Measurements from ENCODE around the gene GOLPH3. TPM values are rescaled to one million over a fixed set of nuclear protein-coding genes. Genes with fewer than 3 reads are reported as not detected.

GOLPH3 gene
- total RNA-seq, 2 experiments from 2014 or later: 74.7 to 81.4 TPM

DNA sequence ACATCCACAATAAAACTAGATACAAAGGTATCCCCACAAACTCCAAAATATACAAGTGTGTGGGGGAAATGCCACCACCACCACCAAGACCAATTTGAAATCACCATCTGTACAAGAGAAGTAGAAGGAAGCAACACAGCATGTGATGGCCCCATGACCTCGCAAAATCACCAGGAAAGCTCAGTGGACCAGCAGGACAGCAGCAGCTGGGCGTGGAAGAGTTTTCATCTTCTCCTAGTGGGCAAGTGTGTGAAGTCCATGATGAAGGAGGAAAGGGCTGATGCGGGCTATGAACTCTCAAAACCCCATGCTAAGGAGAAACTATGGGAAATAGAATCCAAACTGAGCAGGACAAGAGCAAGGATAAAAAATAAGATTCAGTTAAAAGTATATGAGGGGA, 58.1 kb downstream of the GOLPH3 start:
- Mint-ChIP-seq H3K9me3 (ENCODE audit: low read depth) (no peaks in the 10 kb centered on the region), H3K36me3 (peaks cover 48% of the 10 kb centered on the region), H3K27me3 (no peaks in the 10 kb centered on the region), H3K27ac (no peak overlapping the region), H3K4me1 (peaks cover 12% of the 10 kb centered on the region), H3K4me3 (no peak overlapping the region)
- CTCF ChIA-PET: no interaction called here
- no peak for ATAC-seq
- DNase-seq: no peak

DNA sequence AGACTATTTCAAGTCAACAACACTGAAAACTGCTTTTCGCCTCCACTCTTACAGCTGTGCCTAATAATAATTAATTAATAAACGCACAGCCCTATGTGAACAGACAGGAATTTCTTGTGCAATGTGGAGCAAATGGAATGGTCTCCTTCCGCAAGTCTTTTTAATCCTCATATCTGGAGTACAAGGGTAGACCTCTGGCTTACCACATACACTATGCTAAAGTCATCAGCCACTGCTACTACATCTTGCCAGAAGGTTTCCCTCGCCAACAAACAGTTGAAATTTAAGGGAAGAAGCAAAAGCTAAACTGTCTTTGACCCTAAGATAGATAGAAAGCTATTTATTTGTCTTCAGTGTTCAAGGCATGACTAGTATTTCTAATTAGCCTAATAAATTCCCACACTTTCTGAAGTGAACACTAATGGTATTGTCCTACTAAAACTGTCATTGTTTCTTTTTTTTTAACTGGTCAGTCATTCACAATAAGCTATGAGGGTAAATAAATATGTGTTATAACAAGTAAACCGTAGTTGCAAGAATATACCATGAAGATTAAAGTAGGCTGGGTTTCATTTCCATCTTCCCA, 63.9 kb downstream of the GOLPH3 start:
- Mint-ChIP-seq H3K27ac (no peak overlapping the region), H3K4me1 (peaks cover 2% of the 10 kb centered on the region), H3K4me3 (no peak overlapping the region), H3K9me3 (ENCODE audit: low read depth) (no peaks in the 10 kb centered on the region), H3K27me3 (no peaks in the 10 kb centered on the region), H3K36me3 (peaks cover 37% of the 10 kb centered on the region)
- ATAC-seq: no peak
- CTCF ChIA-PET: no interaction called here
- no peak for DNase-seq

DNA sequence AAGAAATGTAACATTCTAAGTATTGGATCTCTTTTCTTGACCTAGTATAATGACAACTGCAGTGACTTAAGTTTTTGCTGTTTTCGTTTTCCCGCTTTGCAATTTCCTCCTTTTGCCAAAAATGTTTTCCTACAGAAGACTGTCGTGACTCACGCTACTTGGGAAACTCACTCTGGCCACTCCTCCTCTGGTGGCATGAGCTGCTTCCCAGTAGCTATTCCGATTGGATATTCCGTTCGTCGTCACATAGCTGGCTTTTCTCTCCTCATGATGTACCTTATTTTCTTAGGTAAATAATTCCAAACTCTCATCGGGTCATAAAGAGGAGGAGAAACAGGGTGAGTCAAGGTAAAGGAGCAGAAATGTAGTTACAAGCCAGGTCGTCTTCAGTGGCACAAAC, 64.9 kb downstream of the GOLPH3 start:
- H3K9me3 Mint-ChIP-seq (ENCODE audit: low read depth): no peaks in the 10 kb centered on the region
- H3K4me3 Mint-ChIP-seq: no peak overlapping the region
- no peaks in the 10 kb centered on the region for H3K27me3 Mint-ChIP-seq
- DNase-seq (no peak), ATAC-seq (no peak)
- H3K36me3 Mint-ChIP-seq: peaks cover 36% of the 10 kb centered on the region
- CTCF ChIA-PET: interaction anchor here (1.8 kb wide), 1 partner anchor 16 kb away, joined by 10 read pairs; no protein-coding TSS in a partner anchor
- no peak overlapping the region for H3K27ac Mint-ChIP-seq
- H3K4me1 Mint-ChIP-seq: peaks cover 2% of the 10 kb centered on the region

DNA sequence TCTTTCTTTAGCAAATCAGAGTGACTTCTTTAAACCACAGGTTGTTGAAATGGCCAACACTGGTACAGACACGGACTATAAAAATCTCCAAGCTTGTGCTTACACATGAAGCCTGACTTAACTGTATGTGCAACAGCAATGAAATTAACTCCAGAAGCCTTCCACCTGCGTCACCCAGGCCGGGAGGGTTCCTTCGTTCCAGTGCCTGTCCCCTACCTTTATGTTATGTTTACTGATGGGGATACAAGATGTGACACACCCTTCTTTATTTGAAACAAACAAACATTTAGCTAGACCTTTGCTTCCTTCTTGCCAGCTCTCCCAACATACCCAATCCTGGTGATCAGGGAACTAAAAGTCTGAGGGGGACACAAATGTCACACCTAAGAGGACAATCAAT, 66.0 kb downstream of the GOLPH3 start:
- no peak overlapping the region for H3K4me3 Mint-ChIP-seq
- H3K36me3 Mint-ChIP-seq: peaks cover 36% of the 10 kb centered on the region
- H3K9me3 Mint-ChIP-seq (ENCODE audit: low read depth): no peaks in the 10 kb centered on the region
- DNase-seq: no peak
- H3K27ac Mint-ChIP-seq: no peak overlapping the region
- CTCF ChIA-PET: interaction anchor here (1.0 to 1.8 kb wide), 3 partner anchors 9 to 221 kb away, joined by 3 to 10 read pairs (median 3); no protein-coding TSS in a partner anchor
- peaks cover 2% of the 10 kb centered on the region for H3K4me1 Mint-ChIP-seq
- no peak for ATAC-seq
- no peaks in the 10 kb centered on the region for H3K27me3 Mint-ChIP-seq

DNA sequence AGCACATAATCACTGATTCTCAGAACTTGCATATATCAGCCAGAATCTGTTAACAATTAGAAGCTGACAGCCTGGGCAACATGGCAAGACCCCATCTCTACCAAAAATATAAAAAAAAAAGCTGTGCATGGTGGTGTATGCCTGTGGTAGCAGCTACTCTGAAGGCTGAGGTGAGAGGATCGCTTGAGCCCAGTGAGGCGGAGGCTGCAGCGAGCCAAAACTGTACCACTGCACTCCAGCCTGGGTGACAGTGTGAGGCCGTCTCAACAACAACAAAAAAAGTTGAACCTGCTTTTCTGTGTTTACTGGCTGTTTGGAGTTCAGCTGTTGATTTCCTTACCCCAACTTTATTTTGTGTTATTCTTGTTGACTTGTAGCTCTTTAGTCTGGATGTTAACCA, 66.8 kb downstream of the GOLPH3 start:
- no peaks in the 10 kb centered on the region for H3K9me3 Mint-ChIP-seq (ENCODE audit: low read depth)
- DNase-seq (no peak), ATAC-seq (no peak)
- no peaks in the 10 kb centered on the region for H3K4me1 Mint-ChIP-seq
- H3K36me3 Mint-ChIP-seq: peaks cover 33% of the 10 kb centered on the region
- CTCF ChIA-PET: interaction anchor here (1.3 kb wide), 1 partner anchor 10 kb away, joined by 3 read pairs; no protein-coding TSS in a partner anchor
- no peaks in the 10 kb centered on the region for H3K27me3 Mint-ChIP-seq
- H3K4me3 Mint-ChIP-seq: no peak overlapping the region
- no peak overlapping the region for H3K27ac Mint-ChIP-seq

DNA sequence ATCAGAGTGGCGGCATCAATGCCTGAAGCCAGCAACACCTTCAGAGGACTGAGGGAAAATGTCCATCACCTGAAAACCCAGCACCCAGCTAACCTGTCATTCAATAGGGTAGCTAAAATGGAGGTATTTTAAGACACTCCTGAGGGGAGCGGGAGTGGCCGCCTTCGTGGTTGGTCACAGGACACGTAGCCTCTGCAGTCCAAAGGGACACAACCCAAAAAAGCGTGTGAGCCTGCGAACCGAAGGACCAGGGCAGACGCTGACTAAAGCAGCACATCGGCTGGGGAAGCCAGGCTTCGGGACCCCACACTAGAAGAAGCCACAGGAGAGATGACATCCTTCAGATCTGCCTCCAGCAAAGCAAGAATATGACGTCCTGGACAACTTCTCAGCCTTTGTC, 70.6 kb downstream of the GOLPH3 start:
- DNase-seq (no peak), ATAC-seq (no peak)
- H3K27ac Mint-ChIP-seq: no peak overlapping the region
- H3K9me3 Mint-ChIP-seq (ENCODE audit: low read depth): no peaks in the 10 kb centered on the region
- H3K4me1 Mint-ChIP-seq: no peaks in the 10 kb centered on the region
- CTCF ChIA-PET: no interaction called here
- peaks cover 17% of the 10 kb centered on the region for H3K36me3 Mint-ChIP-seq
- H3K4me3 Mint-ChIP-seq: no peak overlapping the region
- H3K27me3 Mint-ChIP-seq: no peaks in the 10 kb centered on the region

DNA sequence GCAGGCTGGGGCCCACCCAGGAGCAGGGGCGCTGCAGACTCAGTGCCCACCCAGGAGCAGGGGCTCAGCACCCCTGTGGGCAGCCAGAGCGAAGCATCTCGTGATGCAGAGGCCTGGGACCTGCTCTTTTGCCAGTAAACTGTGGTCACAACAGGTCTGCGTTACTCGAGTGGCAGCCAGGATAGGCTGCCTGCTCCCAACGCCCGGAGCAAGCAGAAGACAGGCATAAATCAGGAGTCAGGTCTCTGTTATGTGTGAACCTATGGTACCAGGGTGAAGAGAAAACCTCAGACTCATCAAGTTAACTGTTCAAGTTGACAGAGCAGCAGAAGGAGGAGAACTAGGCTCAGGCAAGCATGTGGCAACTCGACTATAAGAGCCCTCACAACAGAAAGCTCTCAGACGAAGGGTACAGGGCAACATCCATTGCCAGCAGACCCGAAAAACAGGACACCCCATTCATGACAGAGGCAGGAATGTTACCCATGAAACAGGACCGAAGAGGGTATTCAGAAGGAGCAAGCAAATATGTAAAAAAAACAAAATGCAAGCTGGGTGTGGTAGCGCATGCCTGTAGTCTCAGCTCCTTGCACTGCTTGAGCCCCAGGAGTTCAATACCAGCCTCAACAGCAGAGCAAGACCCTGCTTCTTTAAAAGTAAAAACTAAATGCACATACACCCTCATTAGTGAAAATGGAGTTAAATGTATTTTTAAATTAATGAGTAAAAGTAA, 71.7 kb downstream of the GOLPH3 start:
- Mint-ChIP-seq H3K27me3 (no peaks in the 10 kb centered on the region), H3K4me3 (no peak overlapping the region), H3K36me3 (peaks cover 11% of the 10 kb centered on the region), H3K4me1 (no peaks in the 10 kb centered on the region), H3K27ac (no peak overlapping the region), H3K9me3 (ENCODE audit: low read depth) (no peaks in the 10 kb centered on the region)
- CTCF ChIA-PET: no interaction called here
- no peak for ATAC-seq
- no peak for DNase-seq

DNA sequence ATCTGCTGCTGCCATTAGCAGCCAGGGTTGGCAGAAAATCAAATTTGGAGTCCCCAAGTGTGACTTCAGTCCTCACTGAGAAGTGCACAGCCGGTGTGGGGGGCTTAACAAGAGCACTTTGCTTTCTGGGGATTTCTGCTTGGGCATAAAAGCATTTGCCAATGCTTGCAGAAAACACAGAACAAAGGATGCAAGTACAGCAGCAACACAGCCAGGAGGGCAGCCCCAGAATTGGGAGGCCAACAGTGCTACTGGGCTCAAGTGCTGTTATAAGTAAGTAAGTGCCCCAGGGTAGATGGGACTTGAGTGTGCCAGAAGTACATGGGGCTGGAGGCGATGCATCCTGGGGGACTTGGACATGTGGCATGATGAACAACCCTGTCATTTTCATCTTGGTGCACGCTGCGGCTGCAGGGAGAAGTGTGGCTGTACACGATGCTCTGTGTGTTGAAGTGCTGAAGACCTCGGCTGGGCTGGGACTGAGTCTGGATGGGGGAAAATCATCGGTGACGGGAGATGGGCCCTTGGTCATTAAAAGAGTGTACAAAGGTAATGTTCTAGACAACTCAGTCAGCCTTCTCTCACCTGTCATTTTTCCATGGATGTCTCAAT, 73.3 kb downstream of the GOLPH3 start:
- H3K36me3 Mint-ChIP-seq: peaks cover 10% of the 10 kb centered on the region

DNA sequence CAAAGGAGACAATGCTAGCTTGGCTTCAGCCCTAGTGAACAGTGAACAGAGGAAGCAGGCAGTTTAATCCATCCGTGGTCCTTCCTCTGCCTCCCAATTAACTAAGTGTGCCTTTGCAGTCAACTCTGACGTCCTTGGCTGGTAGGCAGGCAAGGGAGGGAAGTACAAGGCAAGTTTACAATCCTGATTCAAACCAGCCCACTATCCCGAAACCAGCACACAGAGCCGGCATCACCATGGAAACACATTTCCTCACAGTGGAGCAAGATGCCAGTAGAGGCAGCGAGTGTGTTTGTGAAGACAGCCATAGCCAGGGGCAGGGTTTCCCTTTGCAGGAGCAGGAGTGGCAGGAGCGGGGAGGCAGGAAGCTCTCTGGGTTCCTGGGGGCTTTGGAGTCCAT, 73.9 kb downstream of the GOLPH3 start:
- H3K36me3 Mint-ChIP-seq: peaks cover 10% of the 10 kb centered on the region
- no peak overlapping the region for H3K4me3 Mint-ChIP-seq
- H3K4me1 Mint-ChIP-seq: no peaks in the 10 kb centered on the region
- DNase-seq: no peak
- CTCF ChIA-PET: no interaction called here
- H3K9me3 Mint-ChIP-seq (ENCODE audit: low read depth): no peaks in the 10 kb centered on the region
- no peak for ATAC-seq
- H3K27me3 Mint-ChIP-seq: no peaks in the 10 kb centered on the region
- H3K27ac Mint-ChIP-seq: no peak overlapping the region

More for the DNA sequence above, 73.3 kb downstream of the GOLPH3 start:
- Mint-ChIP-seq H3K27me3 (no peaks in the 10 kb centered on the region), H3K9me3 (ENCODE audit: low read depth) (no peaks in the 10 kb centered on the region), H3K4me1 (no peaks in the 10 kb centered on the region), H3K27ac (no peak overlapping the region), H3K4me3 (no peak overlapping the region)
- ATAC-seq (no peak), DNase-seq (no peak)
- CTCF ChIA-PET: no interaction called here

DNA sequence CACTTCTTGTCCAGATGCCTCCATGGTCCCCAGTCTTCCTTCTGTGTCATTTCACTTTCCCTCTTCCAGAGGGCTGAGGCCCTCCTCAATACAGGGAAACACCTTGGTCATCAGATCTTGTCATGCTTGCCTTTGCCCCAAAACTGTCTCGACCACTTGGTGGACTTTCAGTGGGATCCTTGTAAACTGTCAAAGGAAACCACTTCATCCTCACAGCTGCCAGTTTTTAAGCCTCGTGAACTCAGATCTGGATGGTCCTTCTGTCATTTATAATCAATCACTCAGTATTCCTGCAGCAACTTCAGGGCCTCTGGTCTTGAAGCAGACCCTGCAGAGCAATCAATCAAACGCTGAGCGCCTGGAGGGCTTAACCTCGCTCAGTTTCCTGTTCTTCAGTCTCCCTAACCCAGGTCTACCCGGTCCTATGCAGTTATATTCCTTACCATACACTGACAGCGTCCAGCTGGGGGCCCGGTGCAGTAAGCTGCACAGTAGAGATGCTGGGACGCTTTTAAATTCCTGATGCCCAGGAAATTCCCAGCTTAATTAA, 74.6 kb downstream of the GOLPH3 start:
- no peak for DNase-seq
- CTCF ChIA-PET: no interaction called here
- Mint-ChIP-seq H3K27ac (no peak overlapping the region), H3K4me3 (no peak overlapping the region), H3K9me3 (ENCODE audit: low read depth) (no peaks in the 10 kb centered on the region), H3K4me1 (no peaks in the 10 kb centered on the region), H3K36me3 (peaks cover 10% of the 10 kb centered on the region), H3K27me3 (no peaks in the 10 kb centered on the region)
- ATAC-seq: no peak

DNA sequence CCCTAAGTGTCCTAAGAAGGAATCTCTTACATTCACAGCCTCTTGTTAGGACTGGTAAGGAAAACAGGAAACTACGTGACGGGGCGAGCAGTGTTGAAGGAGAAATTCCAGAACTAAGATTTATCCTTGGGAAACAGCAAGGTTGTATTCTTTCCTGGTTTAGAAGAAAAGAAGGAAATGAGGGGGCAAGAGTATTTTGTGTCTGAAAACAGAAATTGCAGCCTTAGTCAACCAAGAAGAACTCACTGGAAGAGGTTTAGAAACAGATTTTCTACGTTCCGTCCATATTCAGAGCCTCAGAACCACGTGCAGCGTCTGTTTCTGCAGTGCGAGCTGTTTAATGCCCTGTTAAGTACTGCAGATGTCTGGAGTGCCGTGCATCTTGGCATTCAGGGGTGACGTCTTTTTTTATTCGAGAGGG, 75.2 kb downstream of the GOLPH3 start:
- CTCF ChIA-PET: no interaction called here
- no peak overlapping the region for H3K4me3 Mint-ChIP-seq
- ATAC-seq: no peak
- no peak for DNase-seq
- no peaks in the 10 kb centered on the region for H3K27me3 Mint-ChIP-seq
- no peaks in the 10 kb centered on the region for H3K4me1 Mint-ChIP-seq
- peaks cover 10% of the 10 kb centered on the region for H3K36me3 Mint-ChIP-seq
- H3K9me3 Mint-ChIP-seq (ENCODE audit: low read depth): no peaks in the 10 kb centered on the region
- no peak overlapping the region for H3K27ac Mint-ChIP-seq

DNA sequence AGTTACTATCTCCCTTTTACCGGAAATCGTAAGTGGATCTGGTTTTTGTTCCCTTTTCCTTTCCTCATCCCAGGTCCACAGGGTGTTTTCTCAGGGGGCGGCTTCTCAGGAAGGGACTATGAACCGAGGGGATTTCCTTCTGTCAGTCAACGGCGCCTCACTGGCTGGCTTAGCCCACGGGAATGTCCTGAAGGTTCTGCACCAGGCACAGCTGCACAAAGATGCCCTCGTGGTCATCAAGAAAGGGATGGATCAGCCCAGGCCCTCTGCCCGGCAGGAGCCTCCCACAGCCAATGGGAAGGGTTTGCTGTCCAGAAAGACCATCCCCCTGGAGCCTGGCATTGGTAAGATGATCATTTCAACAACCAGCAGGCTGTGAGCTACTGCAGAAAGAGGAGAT, 75.8 kb downstream of the GOLPH3 start:
- H3K4me3 Mint-ChIP-seq: no peak overlapping the region
- DNase-seq: no peak
- H3K4me1 Mint-ChIP-seq: peaks cover 1% of the 10 kb centered on the region
- no peak overlapping the region for H3K27ac Mint-ChIP-seq
- CTCF ChIA-PET: no interaction called here
- no peak for ATAC-seq
- H3K9me3 Mint-ChIP-seq (ENCODE audit: low read depth): no peaks in the 10 kb centered on the region
- H3K36me3 Mint-ChIP-seq: peaks cover 7% of the 10 kb centered on the region
- H3K27me3 Mint-ChIP-seq: no peaks in the 10 kb centered on the region

DNA sequence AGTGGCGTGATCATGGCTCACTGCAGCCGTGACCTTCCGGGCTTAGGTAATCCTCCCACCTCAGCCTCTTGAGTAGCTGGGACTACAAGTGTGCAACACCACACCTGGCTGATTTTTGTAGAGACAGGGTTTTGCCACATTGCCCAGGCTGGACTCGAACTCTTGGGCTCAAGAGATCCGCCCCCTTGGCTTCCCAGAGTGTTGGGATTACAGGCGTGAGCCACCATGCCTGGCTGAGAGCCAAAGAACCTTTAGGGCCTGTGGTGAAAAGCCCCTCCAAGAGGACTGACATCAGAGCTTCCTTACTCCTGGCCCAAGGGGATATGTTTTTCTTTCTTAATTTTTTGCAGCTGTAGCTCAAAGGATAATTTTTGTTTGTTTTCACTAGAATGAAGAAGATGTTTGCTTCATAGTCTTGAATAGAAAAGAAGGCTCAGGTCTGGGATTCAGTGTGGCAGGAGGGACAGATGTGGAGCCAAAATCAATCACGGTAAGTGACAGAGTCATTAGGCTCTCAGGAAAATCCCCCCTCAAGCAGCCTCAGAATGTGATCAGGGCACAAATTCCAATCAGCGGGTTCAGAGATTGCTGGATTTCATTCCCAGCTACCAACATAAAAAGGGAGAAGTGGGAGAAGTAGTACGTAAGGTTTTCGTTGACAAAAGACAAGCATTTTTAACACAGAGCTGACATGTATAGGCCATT, 77.1 kb downstream of the GOLPH3 start:
- peak; percentile 15 for DNase-seq
- no peak for ATAC-seq
- H3K4me3 Mint-ChIP-seq: no peak overlapping the region
- no peak overlapping the region for H3K27ac Mint-ChIP-seq
- H3K27me3 Mint-ChIP-seq: no peaks in the 10 kb centered on the region
- CTCF ChIA-PET: interaction anchor here (0.7 kb wide), 1 partner anchor 140 kb away, joined by 5 read pairs; no protein-coding TSS in a partner anchor
- H3K36me3 Mint-ChIP-seq: peaks cover 4% of the 10 kb centered on the region
- H3K4me1 Mint-ChIP-seq: peaks cover 6% of the 10 kb centered on the region
- H3K9me3 Mint-ChIP-seq (ENCODE audit: low read depth): no peaks in the 10 kb centered on the region

Data from activated CD8-positive, alpha-beta memory T cell treated with anti-CD3 and anti-CD28 coated beads, Interleukin-2, amount 10 ng/mL, durations not matched to agents 7 days and 5 days (primary cell).